CD14-positive monocyte (primary cell): ENCODE data around the gene AGER. TPM values are rescaled to one million over a fixed set of nuclear protein-coding genes. Genes with fewer than 3 reads are reported as not detected.
A peak's percentile ranks its signal among the peaks of the same experiment; 100 is the strongest.

Source experiments
- DNase-seq, 3 donors: peaks; one replicate each; pipeline ENCODE4 v3.0.0-alpha.2; 2011 to 2022
- H2AFZ ChIP-seq: 2 replicates; pipeline ENCODE4 v1.6.0; 2012; ENCODE audit warnings: mild to moderate bottlenecking, low read depth, low read length, inconsistent platforms; ENCODE audit not compliant: insufficient read depth, poor library complexity, severe bottlenecking
- H3K27ac ChIP-seq, 2 donors: 1 replicate in 1 of 2; 2 replicates in 1 of 2; pipeline ENCODE4 v1.5.1; 2012 to 2013; ENCODE audit warnings: low read length in 2 of 2, control low read depth in 1 of 2, inconsistent platforms in 1 of 2, low read depth in 1 of 2, mild to moderate bottlenecking in 1 of 2
- H3K27me3 ChIP-seq, 2 donors: one replicate each; pipeline versions ENCODE4 v1.6.0 to v1.6.1; 2011 to 2013; ENCODE audit warnings: low read length in 2 of 2; ENCODE audit not compliant: control insufficient read depth in 2 of 2, insufficient read depth in 2 of 2
- H3K36me3 ChIP-seq, 2 donors: replicated peaks in 1 of 2; 1 replicate in 1 of 2; 2 replicates in 1 of 2; pipeline versions ENCODE4 v1.5.1 to v1.6.1; 2012 to 2013; ENCODE audit warnings: low read length in 2 of 2, control low read depth in 1 of 2, inconsistent platforms in 1 of 2, mild to moderate bottlenecking in 1 of 2; ENCODE audit not compliant: insufficient read depth in 2 of 2, control insufficient read depth in 1 of 2
- H3K4me1 ChIP-seq, 2 donors: 1 replicate in 1 of 2; 2 replicates in 1 of 2; pipeline versions ENCODE4 v1.5.1 to v1.6.1; 2012 to 2013; ENCODE audit warnings: low read length in 2 of 2, control low read depth in 1 of 2, inconsistent platforms in 1 of 2, mild to moderate bottlenecking in 1 of 2, moderate library complexity in 1 of 2; ENCODE audit not compliant: insufficient read depth in 2 of 2, control insufficient read depth in 1 of 2
- H3K4me2 ChIP-seq: replicated peaks from 2 replicates; pipeline ENCODE3; 2012; ENCODE audit warnings: low read length, moderate library complexity, mild to moderate bottlenecking; ENCODE audit not compliant: poor library complexity, severe bottlenecking; ENCODE audit errors: extremely low read depth
- H3K4me3 ChIP-seq, 3 experiments: fragments of 200-600 bp in 1 of 3; sonication (generic) in 1 of 3; replicated peaks in 1 of 3; 1 replicate in 2 of 3; 2 replicates in 1 of 3; pipeline ENCODE4 v1.5.1; 2011 to 2013; ENCODE audit warnings: low read length in 3 of 3, mild to moderate bottlenecking in 3 of 3, control low read depth in 2 of 3, low read depth in 2 of 3, inconsistent platforms in 1 of 3, moderate library complexity in 1 of 3
- H3K79me2 ChIP-seq: 2 replicates; pipeline ENCODE4 v1.6.0; 2012; ENCODE audit warnings: mild to moderate bottlenecking, control low read depth, inconsistent platforms, low read length, moderate library complexity; ENCODE audit not compliant: insufficient read depth
- H3K9ac ChIP-seq: 2 replicates; pipeline ENCODE4 v1.6.0; 2017; ENCODE audit warnings: low read length, mild to moderate bottlenecking; ENCODE audit not compliant: insufficient read depth, poor library complexity, severe bottlenecking
- H3K9me3 ChIP-seq, 2 donors: replicated peaks in 1 of 2; 1 replicate in 1 of 2; 2 replicates in 1 of 2; pipeline versions ENCODE4 v1.5.1 to v1.6.1; 2012 to 2013; ENCODE audit warnings: low read length in 2 of 2, control low read depth in 1 of 2; ENCODE audit not compliant: control insufficient read depth in 1 of 2, insufficient read depth in 1 of 2
- H4K20me1 ChIP-seq: 2 replicates; pipeline ENCODE4 v1.6.0; 2012; ENCODE audit warnings: mild to moderate bottlenecking, low read length, control low read depth, moderate library complexity; ENCODE audit not compliant: insufficient read depth
- H3K27ac Mint-ChIP-seq, 7 donors: one replicate each; pipeline ENCODE4 v1.8.0; 2020; ENCODE audit warnings: mild to moderate bottlenecking in 7 of 7, mixed read lengths in 7 of 7, moderate library complexity in 6 of 7, inconsistent platforms in 2 of 7
- H3K27me3 Mint-ChIP-seq, 3 donors: one replicate each; pipeline ENCODE4 v1.8.0; 2021 to 2022; ENCODE audit warnings: low read depth in 3 of 3, mild to moderate bottlenecking in 3 of 3, mixed read lengths in 3 of 3, moderate library complexity in 3 of 3, inconsistent platforms in 1 of 3
- H3K36me3 Mint-ChIP-seq, 2 donors: one replicate each; pipeline ENCODE4 v1.8.0; 2020; ENCODE audit warnings: mixed read lengths in 2 of 2, inconsistent platforms in 1 of 2, mild to moderate bottlenecking in 1 of 2
- H3K4me1 Mint-ChIP-seq: one replicate; pipeline ENCODE4 v1.8.0; 2020; ENCODE audit warnings: mild to moderate bottlenecking, mixed read lengths
- H3K4me3 Mint-ChIP-seq, 2 donors: one replicate each; pipeline ENCODE4 v1.8.0; 2020; ENCODE audit warnings: mild to moderate bottlenecking in 2 of 2, mixed read lengths in 2 of 2, moderate library complexity in 1 of 2
- H3K9me3 Mint-ChIP-seq, 7 donors: one replicate each; pipeline ENCODE4 v1.8.0; 2020 to 2022; ENCODE audit warnings: mixed read lengths in 7 of 7, mild to moderate bottlenecking in 6 of 7, moderate library complexity in 6 of 7, inconsistent platforms in 2 of 7
- CTCF ChIP-seq: fragments of 200-600 bp; IDR thresholded peaks from one replicate; pipeline ENCODE4 v1.8.0; 2022; ENCODE audit warnings: antibody characterized with exemption, mild to moderate bottlenecking
- WGBS: methylation state at CpG from one replicate; pipeline ENCODE4 v1.1.5; 2013; ENCODE audit warnings: missing lambda C conversion rate; ENCODE audit not compliant: insufficient coverage; 5-methylcytosine and 5-hydroxymethylcytosine counted together
- intact Hi-C, 2 donors: fragments of 100-400 bp; cut with micrococcal nuclease; formaldehyde crosslinking; loops; one replicate each; pipeline versions ENCODE4 v1.15.0 to v1.15.1; 2023
- polyA plus RNA-seq, 3 donors: library from polyadenylated mRNA; depleted of rRNA in 1 of 3; unstranded in 2 of 3; stranded (reverse) in 1 of 3; fragments of 300-500 nt in 2 of 3; fragments of >200 nt in 1 of 3; fragmentation: Illumina TruSeq in 2 of 3; gene quantifications; 1 replicate in 2 of 3; 2 replicates in 1 of 3; pipeline ENCODE4 v1.2.3, GENCODE V29; 2012 to 2021

AGER gene
- polyA plus RNA-seq, 3 donors, result 0.60 to 55.0 TPM; not detected in 1

- H2AFZ ChIP-seq, result peak overlapping the region; percentile 70
- DNase-seq, result peak in 1 of 3 donors; percentile 23
- H3K36me3 Mint-ChIP-seq, result peaks cover 27 to 37% of the 10 kb centered on the region in 2 donors
These were observed 5.3 kb downstream of the AGER start for GRCh38 chr6:32178547-32179440.

More at GRCh38 chr6:32178547-32179440, 5.3 kb downstream of the AGER start:
- Histone ChIP-seq H3K4me3 (peak overlapping the region; percentile 57 to 94 (median 82)), H4K20me1 (no peaks in the 10 kb centered on the region), H3K27ac (peak overlapping the region; percentile 89 to 90), H3K27me3 (no peaks in the 10 kb centered on the region), H3K4me1 (peaks cover 57 to 65% of the 10 kb centered on the region in 2 donors), H3K36me3 (peaks cover 26 to 39% of the 10 kb centered on the region in 2 donors), H3K4me2 (peak overlapping the region; percentile 97), H3K9ac (peak overlapping the region; percentile 56), H3K79me2 (peaks cover 62% of the 10 kb centered on the region), H3K9me3 (no peaks in the 10 kb centered on the region)
- no peaks in the 10 kb centered on the region for H3K9me3 Mint-ChIP-seq
- no peak for TF ChIP-seq CTCF
- H3K4me1 Mint-ChIP-seq, result peaks cover 77% of the 10 kb centered on the region
- H3K27me3 Mint-ChIP-seq, result peaks cover 0 to 4% (median 0%) of the 10 kb centered on the region in 3 donors
- intact Hi-C loops, result loop anchor here (1.0 to 5.0 kb wide), 4 partner anchors 16 to 56 kb away; partner anchors contain the start of gene FKBPL (in 1 of the 2)
- H3K4me3 Mint-ChIP-seq, result peak overlapping the region; percentile 90 to 98
- WGBS, result 3% methylated on average over 20 of the region's 24 CpGs
- peak overlapping the region; percentile 96 to 100 (median 100) for H3K27ac Mint-ChIP-seq
